T-helper 2 cell treated with Interferon-gamma antibody and Interleukin-4, amounts not matched to agents 5 μg/mL and 100 μg/mL, for 36 hours (primary cell): ENCODE measurements around the gene UGT1A4.

Experiments
- DNase-seq: peaks from one replicate; pipeline ENCODE4 v3.0.0; 2021; ENCODE audit warnings: low spot score
- H3K27ac Mint-ChIP-seq: one replicate; pipeline ENCODE4 v1.8.0; 2021; ENCODE audit warnings: mild to moderate bottlenecking, mixed read lengths
- H3K27me3 Mint-ChIP-seq: one replicate; pipeline ENCODE4 v1.8.0; 2021; ENCODE audit warnings: low read depth, mixed read lengths
- H3K36me3 Mint-ChIP-seq: one replicate; pipeline ENCODE4 v1.8.0; 2021; ENCODE audit warnings: low read depth, mixed read lengths
- H3K4me1 Mint-ChIP-seq: one replicate; pipeline ENCODE4 v1.8.0; 2021; ENCODE audit warnings: low read depth, mixed read lengths
- H3K4me3 Mint-ChIP-seq: one replicate; pipeline ENCODE4 v1.8.0; 2022; ENCODE audit warnings: mild to moderate bottlenecking, moderate library complexity, mixed read lengths
- H3K9me3 Mint-ChIP-seq: one replicate; pipeline ENCODE4 v1.8.0; 2021; ENCODE audit warnings: mixed read lengths

UGT1A4 gene

GRCh38 chr2:233811087-233811486, 92.6 kb downstream of the UGT1A4 start:
- H3K36me3 Mint-ChIP-seq: no peaks in the 10 kb centered on the region
- H3K27ac Mint-ChIP-seq: no peak overlapping the region

GRCh38 chr2:233811732-233812131, 93.2 kb downstream of the UGT1A4 start:
- DNase-seq: no peak
- no peak overlapping the region for H3K4me3 Mint-ChIP-seq
- H3K27ac Mint-ChIP-seq: no peak overlapping the region
- no peaks in the 10 kb centered on the region for H3K9me3 Mint-ChIP-seq
- no peaks in the 10 kb centered on the region for H3K36me3 Mint-ChIP-seq
- H3K4me1 Mint-ChIP-seq: no peaks in the 10 kb centered on the region
- H3K27me3 Mint-ChIP-seq: peaks cover 10% of the 10 kb centered on the region

More at GRCh38 chr2:233811087-233811486, 92.6 kb downstream of the UGT1A4 start:
- Mint-ChIP-seq H3K9me3 (no peaks in the 10 kb centered on the region), H3K4me3 (no peak overlapping the region), H3K27me3 (peaks cover 10% of the 10 kb centered on the region), H3K4me1 (no peaks in the 10 kb centered on the region)
- no peak for DNase-seq

DNA sequence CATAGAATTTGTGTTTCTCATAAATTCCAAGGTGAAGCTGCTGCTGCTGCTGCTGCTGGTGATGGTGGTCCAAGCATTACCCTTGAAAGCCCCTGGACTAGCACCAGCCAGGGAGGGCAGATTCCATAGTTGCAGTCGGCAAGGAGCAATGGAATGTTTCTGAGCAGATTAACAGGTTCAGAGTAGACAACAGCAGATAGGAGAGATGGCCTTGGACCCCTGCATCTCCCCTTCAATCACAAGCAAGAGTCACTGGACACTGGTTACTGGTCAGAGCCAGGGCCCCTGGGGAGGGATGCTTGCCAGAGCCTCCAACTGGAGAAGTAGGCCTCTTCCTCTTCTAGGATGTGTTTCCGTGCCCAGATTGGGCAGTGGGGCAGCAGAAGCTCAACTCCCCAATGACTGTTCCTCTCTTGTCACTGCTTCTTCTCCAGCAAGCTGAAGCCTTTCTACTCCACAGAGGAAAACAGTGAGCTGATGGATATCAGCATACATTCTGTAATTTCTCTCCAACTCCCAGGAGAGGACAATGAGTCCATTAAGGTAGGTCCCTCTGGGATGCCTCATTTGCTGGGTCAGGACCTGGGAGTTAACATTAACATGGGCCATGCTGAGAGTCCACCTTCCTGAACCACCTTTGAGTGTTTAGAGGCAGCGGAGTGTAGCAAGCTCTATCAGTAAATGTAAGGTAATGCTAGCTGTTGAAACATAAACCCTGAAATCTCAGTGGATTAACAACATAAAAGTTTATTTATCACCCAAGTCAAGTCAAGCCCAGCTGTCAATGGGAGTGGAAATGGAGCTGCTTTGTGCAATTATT, 94.9 kb downstream of the UGT1A4 start:
- no peak for DNase-seq
- Mint-ChIP-seq H3K4me3 (no peak overlapping the region), H3K27ac (no peak overlapping the region), H3K27me3 (peaks cover 10% of the 10 kb centered on the region), H3K9me3 (no peaks in the 10 kb centered on the region), H3K4me1 (no peaks in the 10 kb centered on the region), H3K36me3 (no peaks in the 10 kb centered on the region)

DNA sequence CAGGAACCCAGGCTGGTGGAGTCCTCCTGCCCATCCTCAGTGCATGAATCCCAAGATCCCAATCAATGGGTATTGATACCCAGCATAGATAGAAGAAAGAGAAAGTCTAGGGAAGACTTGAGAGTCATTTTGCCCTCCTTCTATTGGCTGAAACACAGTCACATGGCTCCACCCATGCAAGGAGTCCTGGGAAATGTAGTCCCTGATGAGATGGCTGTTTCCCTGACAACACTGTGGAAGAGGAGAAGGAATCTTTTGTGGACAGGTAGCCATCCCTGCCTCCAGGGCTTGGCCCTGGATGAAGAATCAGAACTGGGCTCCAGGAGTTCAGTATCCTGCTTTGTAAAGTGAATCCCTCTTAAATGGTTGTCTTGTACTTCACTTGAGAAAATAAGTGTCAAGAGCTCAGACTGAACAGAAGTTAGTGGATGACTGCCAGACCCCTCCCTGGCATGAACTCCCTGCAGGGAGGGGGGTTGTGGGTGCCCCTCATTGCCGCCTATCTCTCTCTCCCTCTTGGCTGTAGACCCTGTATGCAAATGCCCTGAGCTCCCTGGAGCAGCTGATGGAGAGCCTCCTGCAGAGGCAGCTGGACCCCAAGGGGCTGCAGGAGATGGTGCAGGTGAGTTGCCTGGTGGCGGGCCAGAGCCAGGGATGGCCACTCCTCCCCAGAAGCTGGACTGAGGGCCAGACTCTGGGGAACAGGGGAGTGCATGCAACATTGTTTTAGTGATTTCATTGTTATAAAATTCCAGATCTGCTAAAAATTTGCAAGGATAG, 95.7 kb downstream of the UGT1A4 start:
- no peak for DNase-seq
- Mint-ChIP-seq H3K4me3 (no peak overlapping the region), H3K36me3 (no peaks in the 10 kb centered on the region), H3K27ac (no peak overlapping the region), H3K27me3 (peaks cover 10% of the 10 kb centered on the region), H3K9me3 (no peaks in the 10 kb centered on the region), H3K4me1 (no peaks in the 10 kb centered on the region)

DNA sequence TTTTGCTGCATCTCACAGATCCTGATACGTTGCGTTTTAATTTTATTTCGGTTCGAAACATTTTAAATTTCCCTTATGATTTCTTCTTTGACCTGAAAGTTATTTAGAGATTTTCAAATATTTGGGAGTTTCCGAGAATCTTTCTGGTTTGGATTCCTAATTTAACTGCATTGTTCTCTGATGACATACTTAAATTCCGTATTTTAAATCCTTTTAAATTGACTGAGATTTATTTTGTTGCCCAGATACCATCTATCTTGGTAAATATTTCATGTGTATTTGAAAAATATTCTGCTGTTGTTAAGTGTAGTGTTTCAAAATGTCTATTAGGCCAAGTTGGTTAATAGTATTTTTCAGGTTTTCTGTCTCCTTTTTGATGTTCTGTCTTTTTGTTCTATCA, 97.3 kb downstream of the UGT1A4 start:
- H3K27ac Mint-ChIP-seq: no peak overlapping the region
- H3K4me1 Mint-ChIP-seq: no peaks in the 10 kb centered on the region
- peaks cover 10% of the 10 kb centered on the region for H3K27me3 Mint-ChIP-seq

DNA sequence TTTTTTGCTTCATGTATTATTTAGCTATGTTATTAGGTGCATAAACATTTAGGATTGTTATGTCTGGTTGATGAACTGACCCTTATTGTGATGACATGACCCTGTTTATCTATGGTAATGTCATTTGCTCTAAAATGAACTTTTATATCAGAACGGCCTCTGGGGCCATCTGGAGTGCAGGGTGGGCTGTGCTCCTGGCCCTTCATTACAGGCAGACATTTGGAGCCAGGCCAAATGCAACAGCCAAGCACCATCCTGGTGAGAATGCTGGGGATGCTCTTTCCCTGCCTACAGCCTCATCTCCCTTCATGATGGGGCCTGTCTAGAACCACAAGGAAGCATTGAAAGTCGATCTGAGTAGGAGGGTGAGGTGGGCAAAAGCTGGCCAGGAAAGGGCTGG, 97.8 kb downstream of the UGT1A4 start:
- peaks cover 10% of the 10 kb centered on the region for H3K27me3 Mint-ChIP-seq
- no peak overlapping the region for H3K27ac Mint-ChIP-seq
- H3K4me3 Mint-ChIP-seq: no peak overlapping the region
- no peaks in the 10 kb centered on the region for H3K9me3 Mint-ChIP-seq
- no peak for DNase-seq
- H3K4me1 Mint-ChIP-seq: no peaks in the 10 kb centered on the region
- H3K36me3 Mint-ChIP-seq: no peaks in the 10 kb centered on the region

More for the DNA sequence above, 97.3 kb downstream of the UGT1A4 start:
- H3K4me3 Mint-ChIP-seq: no peak overlapping the region
- no peak for DNase-seq
- H3K9me3 Mint-ChIP-seq: no peaks in the 10 kb centered on the region
- H3K36me3 Mint-ChIP-seq: no peaks in the 10 kb centered on the region

DNA sequence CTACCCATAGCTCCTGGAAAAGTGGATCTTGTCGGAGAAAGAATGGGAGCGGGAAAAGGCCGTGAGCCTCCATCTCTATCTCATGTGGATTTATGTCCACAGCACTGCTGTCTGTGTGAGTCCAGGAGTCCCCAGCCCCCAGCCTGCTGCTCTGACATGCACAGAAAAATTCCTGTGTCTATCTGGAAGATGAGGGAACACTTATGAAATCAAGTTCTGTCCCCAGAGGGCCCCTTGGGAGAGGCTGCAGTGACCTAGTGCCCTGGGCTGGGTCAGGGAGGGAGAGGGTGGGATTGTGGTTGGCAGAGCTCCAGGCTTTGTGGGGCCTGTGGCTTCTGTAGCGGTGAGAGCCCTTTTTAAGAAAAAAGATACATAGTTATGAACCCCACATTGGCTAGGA, 98.2 kb downstream of the UGT1A4 start:
- no peaks in the 10 kb centered on the region for H3K9me3 Mint-ChIP-seq
- H3K4me3 Mint-ChIP-seq: no peak overlapping the region
- no peaks in the 10 kb centered on the region for H3K36me3 Mint-ChIP-seq
- H3K27me3 Mint-ChIP-seq: peaks cover 10% of the 10 kb centered on the region
- H3K27ac Mint-ChIP-seq: no peak overlapping the region
- DNase-seq: no peak
- no peaks in the 10 kb centered on the region for H3K4me1 Mint-ChIP-seq

GRCh38 chr2:233817361-233817911, 98.9 kb downstream of the UGT1A4 start:
- no peak overlapping the region for H3K27ac Mint-ChIP-seq
- H3K27me3 Mint-ChIP-seq: peaks cover 10% of the 10 kb centered on the region
- no peaks in the 10 kb centered on the region for H3K9me3 Mint-ChIP-seq
- H3K36me3 Mint-ChIP-seq: no peaks in the 10 kb centered on the region
- no peak for DNase-seq
- no peak overlapping the region for H3K4me3 Mint-ChIP-seq
- H3K4me1 Mint-ChIP-seq: no peaks in the 10 kb centered on the region

DNA sequence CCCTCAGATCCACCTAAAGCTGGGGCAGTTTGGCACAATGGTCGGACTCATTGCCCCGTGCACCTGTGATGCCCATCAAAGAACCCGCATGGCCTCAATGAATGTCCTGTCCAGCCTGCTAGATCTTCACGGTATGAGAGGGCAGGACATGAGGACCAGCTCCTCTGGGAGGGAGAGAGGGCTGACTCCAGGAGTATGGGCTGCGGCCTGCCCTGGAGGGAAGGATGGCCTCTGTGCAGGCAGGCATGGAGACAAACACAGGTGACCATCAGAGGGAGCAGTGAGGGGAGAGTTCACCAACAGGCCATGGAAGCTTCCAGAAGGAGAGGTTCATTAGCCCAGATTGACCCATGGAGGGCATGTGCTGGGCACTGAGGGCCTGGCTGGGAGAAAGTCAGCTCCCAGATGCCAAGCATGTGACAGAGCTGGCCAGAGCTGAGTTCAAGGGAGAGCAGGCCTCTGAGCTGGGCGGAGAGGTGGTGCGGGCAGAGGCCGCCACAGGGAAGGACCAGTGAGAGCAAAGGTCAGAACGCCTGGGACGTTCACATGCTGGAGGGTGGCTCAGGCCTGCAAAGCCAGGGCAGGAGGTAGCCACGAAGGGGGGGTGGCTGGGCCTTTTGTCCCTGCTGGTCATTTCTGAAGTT, 99.6 kb downstream of the UGT1A4 start:
- Mint-ChIP-seq H3K27me3 (peaks cover 10% of the 10 kb centered on the region), H3K27ac (no peak overlapping the region), H3K4me1 (no peaks in the 10 kb centered on the region), H3K9me3 (no peaks in the 10 kb centered on the region), H3K36me3 (no peaks in the 10 kb centered on the region), H3K4me3 (no peak overlapping the region)
- DNase-seq: no peak

DNA sequence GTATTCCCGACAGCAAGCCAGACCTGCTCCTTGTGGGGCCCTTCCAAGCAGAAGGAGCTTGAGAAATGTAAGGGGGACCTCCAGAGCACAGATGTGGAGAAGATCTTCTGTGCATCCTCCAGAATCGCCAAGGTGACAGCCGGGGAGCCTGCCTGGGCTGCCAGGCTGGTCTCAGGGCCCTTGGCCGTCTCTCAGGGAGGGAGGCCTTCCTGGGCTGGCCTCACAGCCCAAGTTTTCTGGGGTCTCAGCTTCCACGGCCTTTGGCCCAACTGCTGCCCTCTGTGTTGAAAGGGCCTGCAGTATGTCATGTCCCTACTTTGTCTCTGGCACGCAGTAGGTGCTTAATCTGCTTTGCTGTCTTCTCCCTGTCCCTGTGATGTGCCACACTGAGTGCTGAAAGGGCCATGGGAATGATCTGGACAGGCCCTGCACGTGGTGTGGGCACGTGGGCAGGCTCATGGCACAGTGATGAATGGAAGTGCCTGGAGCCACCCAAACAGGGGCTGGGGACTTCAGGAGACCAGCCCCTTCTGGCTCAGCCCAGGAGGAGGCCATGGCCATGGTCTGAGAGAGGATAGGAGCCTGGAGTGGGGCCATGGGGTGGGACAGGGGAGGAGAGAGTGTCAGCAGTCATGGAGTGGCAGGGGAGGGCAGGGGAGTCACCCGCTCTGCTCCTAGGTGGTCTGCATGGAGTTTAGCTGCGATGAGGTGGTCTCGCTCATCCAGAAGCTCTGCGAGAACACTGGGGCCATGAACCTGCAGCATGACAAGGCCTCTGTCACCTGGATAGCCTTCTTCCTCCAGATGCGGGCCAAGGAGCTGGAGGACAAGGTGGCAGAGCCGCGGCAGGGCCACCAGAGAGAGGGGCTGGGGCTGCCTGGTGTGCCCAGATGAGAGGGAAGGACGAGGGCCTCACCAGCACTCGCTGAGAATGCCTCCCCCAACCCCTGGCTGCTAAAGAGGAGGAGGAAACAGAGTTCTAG, 100.4 kb downstream of the UGT1A4 start:
- no peaks in the 10 kb centered on the region for H3K9me3 Mint-ChIP-seq
- no peak for DNase-seq
- no peak overlapping the region for H3K27ac Mint-ChIP-seq
- no peaks in the 10 kb centered on the region for H3K4me1 Mint-ChIP-seq
- H3K27me3 Mint-ChIP-seq: peaks cover 10% of the 10 kb centered on the region
- no peaks in the 10 kb centered on the region for H3K36me3 Mint-ChIP-seq
- no peak overlapping the region for H3K4me3 Mint-ChIP-seq

DNA sequence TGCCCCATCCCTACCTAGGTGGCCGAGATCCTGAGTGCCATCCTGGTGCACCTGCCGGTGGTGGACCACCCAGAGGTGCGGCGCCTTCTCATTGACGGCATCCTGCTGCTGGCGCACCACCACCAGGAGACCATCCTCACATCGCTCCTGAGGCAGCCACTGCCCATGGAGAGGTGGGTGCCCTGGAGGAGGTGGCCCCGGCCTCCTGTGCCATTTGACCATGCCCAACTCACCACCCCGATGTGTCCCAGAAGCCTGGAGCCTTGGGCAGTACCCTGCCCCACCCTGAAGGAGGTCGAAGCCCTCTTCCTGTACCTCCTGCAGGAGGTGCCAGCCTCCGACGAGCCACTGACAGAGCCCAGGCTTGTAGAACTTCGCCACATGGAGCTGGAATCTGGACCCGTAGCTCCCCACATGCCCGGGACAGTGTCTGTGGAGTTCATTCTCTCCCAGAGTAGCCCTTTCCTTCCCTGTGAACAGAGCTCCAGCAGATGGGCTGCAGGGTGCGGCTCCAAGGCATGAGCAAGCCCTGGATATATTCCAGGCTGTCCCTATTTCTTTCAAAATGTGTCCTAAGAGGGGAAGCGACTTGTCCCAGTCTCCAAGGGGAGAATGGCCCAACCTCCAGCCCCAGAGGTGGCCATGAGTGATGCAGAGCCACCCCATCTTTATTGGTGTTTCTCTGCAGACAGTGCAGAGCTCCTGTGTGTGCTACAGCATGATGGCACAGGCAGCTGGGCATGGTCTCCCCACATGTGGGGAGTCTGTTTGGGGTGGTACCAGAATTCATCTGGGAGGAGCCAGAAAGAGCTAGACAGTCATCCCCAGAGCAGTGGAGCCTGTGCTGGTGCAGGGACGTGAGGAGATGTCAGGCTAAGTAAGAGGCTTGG, 101.6 kb downstream of the UGT1A4 start:
- H3K4me3 Mint-ChIP-seq: no peak overlapping the region
- peaks cover 7% of the 10 kb centered on the region for H3K27me3 Mint-ChIP-seq
- H3K4me1 Mint-ChIP-seq: no peaks in the 10 kb centered on the region
- no peak for DNase-seq
- H3K36me3 Mint-ChIP-seq: no peaks in the 10 kb centered on the region
- no peaks in the 10 kb centered on the region for H3K9me3 Mint-ChIP-seq
- H3K27ac Mint-ChIP-seq: no peak overlapping the region

DNA sequence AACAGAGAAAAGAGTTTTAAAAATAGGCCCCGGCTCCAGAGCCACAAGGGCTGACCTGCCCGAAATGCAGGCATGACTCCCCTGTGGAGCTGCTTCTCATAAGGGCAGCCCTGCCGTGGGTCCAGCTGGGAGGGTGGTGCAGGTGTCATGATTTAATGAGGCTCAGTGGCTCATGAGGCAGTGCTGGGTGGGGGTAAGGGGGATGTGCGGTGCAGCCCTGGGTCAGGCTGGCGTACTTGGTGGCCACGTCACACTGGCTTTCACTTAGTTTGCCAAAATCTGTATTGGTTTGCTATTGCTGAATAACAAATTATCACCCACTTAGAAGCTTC, 102.2 kb downstream of the UGT1A4 start:
- no peak for DNase-seq
- Mint-ChIP-seq H3K4me1 (no peaks in the 10 kb centered on the region), H3K4me3 (no peak overlapping the region), H3K27me3 (peaks cover 9% of the 10 kb centered on the region), H3K36me3 (no peaks in the 10 kb centered on the region), H3K9me3 (no peaks in the 10 kb centered on the region), H3K27ac (no peak overlapping the region)
